Limb (tissue), 2 donors: ENCODE results near the gene GALM.

Experiments
- DNase-seq, 2 donors: peaks; one replicate each; pipeline ENCODE4 v3.0.0-alpha.2; 2016; ENCODE audit errors: extremely low spot score in 2 of 2

Gene GALM

DNA sequence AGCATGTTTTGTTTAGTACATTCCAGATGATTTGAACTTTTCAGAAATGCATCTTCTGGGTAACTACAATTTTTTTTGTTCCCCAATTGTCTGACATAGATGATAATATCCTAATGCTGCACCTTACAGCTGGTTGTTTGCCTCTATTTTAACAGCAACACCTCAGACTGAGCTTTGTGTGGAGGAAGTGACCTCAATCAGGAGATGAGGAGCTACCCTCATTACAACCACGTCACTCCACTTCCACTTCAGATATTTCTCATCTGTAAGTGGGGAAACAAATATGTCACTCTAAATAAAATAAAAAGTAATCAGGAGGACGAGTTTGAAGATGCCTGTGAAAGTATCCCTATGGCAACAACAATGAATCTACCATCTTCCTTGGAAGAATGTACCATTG, 97.3 kb downstream of the GALM start:
- no peak for DNase-seq

- no peak for DNase-seq
Observed at GRCh38 chr2:38763728-38764127, 97.8 kb downstream of the GALM start.

GRCh38 chr2:38765149-38765548, 99.2 kb downstream of the GALM start:
- DNase-seq, result no peak

DNA sequence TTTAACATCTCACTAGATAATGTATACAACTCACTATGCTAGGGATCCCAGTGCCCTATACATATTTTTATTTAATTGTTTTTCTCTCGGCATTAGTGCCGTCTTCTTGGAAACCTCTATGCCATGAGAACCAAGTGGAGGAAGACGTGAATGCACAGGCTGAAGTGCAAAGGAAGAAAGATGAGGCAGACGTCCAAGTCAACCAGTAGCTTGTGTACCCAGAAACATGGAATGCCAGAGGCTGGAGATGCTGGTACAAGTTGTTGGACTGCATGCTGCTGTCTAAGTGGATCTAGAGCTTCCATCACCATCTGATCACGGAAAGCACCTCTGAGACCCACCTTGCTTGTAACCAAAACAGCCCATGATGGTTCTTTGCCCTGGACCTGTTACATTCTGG, 99.6 kb downstream of the GALM start:
- no peak for DNase-seq

GRCh38 chr2:38771632-38772031, 105.7 kb downstream of the GALM start:
- DNase-seq, result no peak

DNA sequence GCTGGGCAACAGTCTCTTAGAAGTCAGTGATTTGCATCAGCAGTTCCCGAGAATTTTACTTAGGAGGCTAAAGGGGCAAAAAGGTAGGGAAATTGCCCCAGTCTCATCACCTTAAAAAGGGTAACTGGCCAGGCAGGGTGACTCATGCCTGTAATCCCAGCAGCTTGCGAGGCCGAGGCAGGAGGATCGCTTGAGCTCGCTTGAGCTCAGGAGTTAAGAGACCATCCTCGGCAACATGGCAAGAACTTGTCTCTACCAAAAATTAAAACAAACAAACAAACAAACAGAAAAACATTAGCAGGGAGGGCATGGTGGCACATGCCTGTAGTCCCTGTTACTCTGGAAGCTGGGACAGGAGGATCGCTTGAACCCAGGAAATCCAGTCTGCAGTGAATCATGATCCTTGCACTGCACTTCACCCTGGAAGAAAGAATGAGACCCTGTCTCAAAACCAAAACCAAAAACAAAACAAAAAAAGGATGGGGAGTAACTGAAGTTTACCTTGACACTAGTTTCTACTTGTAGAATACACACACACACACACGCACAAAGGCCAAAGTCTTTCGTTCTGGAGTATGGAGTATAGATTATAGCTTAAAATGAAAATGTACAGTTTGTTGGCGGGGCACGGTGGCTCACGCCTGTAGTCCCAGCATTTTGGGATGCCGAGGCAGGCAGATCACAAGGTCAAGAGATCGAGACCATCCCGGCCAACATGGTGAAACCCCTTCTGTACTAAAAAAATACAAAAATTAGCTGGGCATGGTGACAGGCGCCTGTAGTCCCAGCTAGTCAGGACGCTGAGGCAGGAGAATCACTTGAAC, 109.4 kb downstream of the GALM start:
- DNase-seq, result no peak

DNA sequence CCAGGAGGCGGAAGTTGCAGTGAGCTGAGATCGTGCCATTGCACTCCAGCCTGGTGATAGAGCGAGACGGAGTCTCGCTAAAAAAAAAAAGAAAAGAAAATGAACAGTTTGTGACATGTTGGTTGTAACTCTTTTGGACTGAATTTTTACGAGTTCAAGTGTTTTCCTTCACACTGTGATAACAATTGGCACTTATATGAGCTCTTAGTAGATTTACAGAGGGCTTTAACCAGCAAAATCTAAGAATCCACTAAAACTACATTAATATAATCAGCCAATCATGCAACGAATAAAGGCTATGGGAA, 110.0 kb downstream of the GALM start:
- DNase-seq, result no peak

GRCh38 chr2:38776531-38776930, 110.6 kb downstream of the GALM start:
- DNase-seq, result no peak

GRCh38 chr2:38778687-38779082, 112.8 kb downstream of the GALM start:
- no peak for DNase-seq

DNA sequence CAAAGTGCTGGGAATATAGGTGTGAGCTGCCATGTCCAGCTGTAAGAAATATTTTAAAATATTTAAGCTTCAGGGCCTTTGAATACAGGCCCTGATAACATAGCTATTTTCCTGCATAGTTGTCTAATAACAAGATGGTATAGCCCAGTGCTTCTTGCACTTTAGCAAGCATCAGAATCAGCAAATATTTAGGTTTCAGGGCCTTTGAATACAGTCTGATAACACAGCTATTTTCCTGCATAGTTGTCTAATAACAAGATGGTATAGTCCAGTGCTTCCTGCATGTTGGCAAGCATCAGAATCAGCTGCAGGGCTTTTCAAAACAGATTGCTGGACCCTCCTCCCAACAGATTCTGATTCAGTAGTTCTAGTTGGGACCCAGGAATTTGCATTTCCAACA, 117.7 kb downstream of the GALM start:
- DNase-seq, result no peak
